22Rv1 (cell line): ENCODE results near the gene TEX12.

Experiments used
- CTCF ChIP-seq: fragments of 450-650 bp; IDR thresholded peaks from 2 replicates; pipeline ENCODE4 v1.5.1; 2017; ENCODE audit warnings: mild to moderate bottlenecking
- ZFX ChIP-seq: fragments of 450-650 bp; IDR thresholded peaks from 2 replicates; pipeline ENCODE4 v1.6.1; 2017; ENCODE audit warnings: antibody characterized with exemption, borderline replicate concordance

DNA sequence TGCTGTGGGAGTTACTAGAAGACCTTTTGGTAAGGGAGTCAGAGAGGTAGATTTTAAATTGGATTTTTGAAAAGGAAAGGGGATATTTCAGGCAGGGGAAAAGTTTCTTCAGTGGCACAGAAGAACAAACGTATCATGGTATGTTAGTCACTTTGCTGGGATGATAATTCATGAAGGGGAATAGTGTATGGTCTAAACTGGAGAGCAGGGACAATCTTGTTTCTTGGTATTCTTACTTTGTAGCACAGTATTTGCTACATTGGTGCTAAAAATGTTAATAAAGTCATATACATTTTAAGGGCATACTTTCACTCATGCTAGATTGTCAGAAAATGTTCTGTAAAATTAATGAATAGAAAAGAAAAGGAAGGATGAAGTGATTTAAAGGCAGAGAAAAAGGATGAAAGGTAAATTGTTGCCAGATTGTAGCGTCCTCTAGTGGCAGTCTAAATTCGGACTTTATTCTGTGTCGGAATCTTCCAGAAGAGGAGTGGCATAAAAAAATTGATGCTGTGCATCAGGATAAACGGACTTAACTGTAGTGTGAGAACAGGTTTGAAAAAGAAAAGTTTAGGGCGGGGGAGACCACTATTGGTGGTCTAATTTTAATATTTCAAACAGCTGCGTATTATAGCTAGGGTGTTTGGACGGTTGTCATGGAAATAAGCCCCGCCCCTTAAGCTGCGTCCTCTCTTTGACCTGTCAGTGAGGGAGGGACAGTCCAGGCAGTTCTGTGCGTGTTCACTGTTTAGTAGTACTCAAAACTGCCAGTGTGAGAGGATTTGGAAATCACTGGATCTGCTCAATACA, 7.8 kb downstream of the TEX12 start, which contains the start of gene BCO2:
- TF ChIP-seq CTCF = peak; percentile 97
- no peak for TF ChIP-seq ZFX
